ENCODE measurements around the gene TOR1AIP2. TPM values are rescaled to one million over a fixed set of nuclear protein-coding genes. Genes with fewer than 3 reads are reported as not detected.

The TOR1AIP2 gene
- polyA plus RNA-seq, 2 of the 4 experiments (the other 2 are of a cell fraction), result 17.1 to 35.0 TPM

GRCh38 chr1:179921981-179922872 is 44.6 kb upstream of the TOR1AIP2 start:
- CTCF ChIA-PET, result interaction anchor here (0.9 to 1.1 kb wide), 3 partner anchors 17 to 29 kb away, joined by 3 to 5 read pairs (median 4); no protein-coding TSS in a partner anchor
- Histone ChIP-seq H3K4me1 (peaks cover 5% of the 10 kb centered on the region; the same call in 1 of the 3 replicates), H3K4me2 (no peak overlapping the region), H3K4me3 (no peak overlapping the region), H3K27ac (no peak overlapping the region), H3K9me3 (no peaks in the 10 kb centered on the region)
- WGBS (ENCODE audit: missing lambda C conversion rate), result 91% methylated on average over 8 of the region's 8 CpGs
- FAIRE-seq (no peak), ATAC-seq (no peak), DNase-seq (ENCODE audit: low read depth in 1 of 2, low spot score in 1 of 2) (no peak)
- POLR2A ChIA-PET, result interaction anchor here (0.5 kb wide), 1 partner anchor 8 kb away, joined by 3 read pairs; no protein-coding TSS in a partner anchor
- TF ChIP-seq CEBPB (IDR thresholded peaks at IDR 0.05) (no peak), ZNF302 (CRISPR knock-in tag; IDR thresholded peaks at IDR 0.05) (no peak), PHF8 (IDR thresholded peaks at IDR 0.05; ENCODE audit: borderline replicate concordance, low read depth) (no peak), ATOH8 (CRISPR knock-in tag; IDR thresholded peaks at IDR 0.05; ENCODE audit: low read depth) (no peak), CTCF (IDR thresholded peaks at IDR 0.05) (no peak), HES2 (IDR thresholded peaks at IDR 0.05) (no peak), GATA3 (IDR thresholded peaks at IDR 0.05; ENCODE audit: borderline replicate concordance) (no peak), MAFK (IDR thresholded peaks at IDR 0.05; ENCODE audit: partially characterized antibody) (no peak), ZSCAN20 (CRISPR knock-in tag; IDR thresholded peaks at IDR 0.05) (no peak), MYC (IDR thresholded peaks at IDR 0.05; ENCODE audit: borderline replicate concordance, low read length) (no peak), EHMT2 (IDR thresholded peaks at IDR 0.05; ENCODE audit: low read depth) (no peak), FOXS1 (CRISPR knock-in tag; IDR thresholded peaks at IDR 0.05) (no peak), HMGXB4 (CRISPR knock-in tag; IDR thresholded peaks at IDR 0.05; ENCODE audit: borderline replicate concordance) (no peak)

- 97% methylated on average over 1 of the region's 1 CpG for WGBS (ENCODE audit: missing lambda C conversion rate)
- ChIA-PET CTCF (interaction anchor here (0.8 to 1.0 kb wide), 3 partner anchors 12 to 267 kb away, joined by 3 to 5 read pairs (median 3); no protein-coding TSS in a partner anchor), POLR2A (no interaction called here)
- Histone ChIP-seq H3K4me1 (peaks cover 3% of the 10 kb centered on the region; the same call in 1 of the 3 replicates), H3K4me2 (no peak overlapping the region), H3K4me3 (no peak overlapping the region), H3K9me3 (no peaks in the 10 kb centered on the region), H3K27ac (no peak overlapping the region)
- DNase-seq (ENCODE audit: low read depth in 1 of 2, low spot score in 1 of 2) (no peak), ATAC-seq (no peak), FAIRE-seq (no peak)
- TF ChIP-seq FOSB (CRISPR knock-in tag; IDR thresholded peaks at IDR 0.05) (no peak), GATA3 (IDR thresholded peaks at IDR 0.05; ENCODE audit: borderline replicate concordance) (no peak), NFE2L2 (conservative IDR thresholded peaks at IDR 0.05; ENCODE audit: low read length) (no peak), RFX5 (IDR thresholded peaks at IDR 0.05) (no peak), ELK1 (IDR thresholded peaks at IDR 0.05; ENCODE audit: low read depth, low read length) (no peak), ZSCAN20 (CRISPR knock-in tag; IDR thresholded peaks at IDR 0.05) (no peak), ZC3H11A (IDR thresholded peaks at IDR 0.05) (no peak), HMGXB4 (CRISPR knock-in tag; IDR thresholded peaks at IDR 0.05; ENCODE audit: borderline replicate concordance) (no peak), BHLHE40 (IDR thresholded peaks at IDR 0.05; ENCODE audit: low read depth, low read length) (no peak), SMC3 (IDR thresholded peaks at IDR 0.05) (no peak)
Measured at GRCh38 chr1:179921472-179921871, 43.9 kb upstream of the TOR1AIP2 start.

Measured in A549 (cell line).